ENCODE results near the gene MCF2L. TPM values are rescaled to one million over a fixed set of nuclear protein-coding genes. Genes with fewer than 3 reads are reported as not detected.

Gene MCF2L
- total RNA-seq, result under 0.01 TPM in 1 of 2 replicates, not detected in the other

DNA sequence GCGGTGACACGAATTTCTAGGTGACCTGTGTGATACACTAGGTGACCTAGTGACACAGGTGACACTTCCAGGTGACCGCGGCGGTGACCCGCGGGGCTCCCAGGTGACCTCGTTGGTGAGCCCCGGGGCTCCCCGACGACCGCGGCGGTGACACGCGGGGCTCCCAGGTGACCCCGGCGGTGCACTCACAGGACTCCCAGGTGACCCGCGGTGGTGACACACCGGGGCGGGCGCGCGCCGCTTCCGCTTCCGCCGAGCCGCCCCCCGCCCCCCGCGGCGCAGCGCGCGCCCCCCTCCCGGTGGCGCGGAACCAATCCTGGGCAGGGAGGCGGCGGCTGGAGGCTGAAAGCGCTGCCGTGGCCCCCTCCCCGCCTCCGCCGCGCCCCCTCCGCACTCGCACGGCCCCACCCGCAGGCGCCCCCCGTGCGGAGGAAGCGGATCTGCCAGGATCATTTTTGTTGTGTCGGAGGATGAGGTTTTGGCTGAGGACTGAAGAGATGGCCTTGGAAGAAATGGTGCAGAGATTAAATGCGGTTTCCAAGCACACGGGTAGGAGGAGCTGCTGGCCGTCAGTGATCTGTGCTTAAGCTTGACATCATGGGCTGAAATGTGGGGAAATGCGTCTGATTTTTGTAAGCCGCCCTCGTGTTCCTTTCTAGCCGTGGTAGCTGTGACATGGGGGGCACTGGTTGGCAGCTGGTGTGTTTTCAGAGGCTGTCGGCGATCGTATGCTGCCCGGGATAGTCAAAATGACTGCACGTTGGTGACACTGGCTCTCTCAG is at the start of gene MCF2L:
TSS of gene MCF2L (plus strand) at position 305 of the 782 bp plus-strand sequence. CDS start at position 471, 166 bp downstream.

GRCh38 chr13:113105032-113105920 is 136.3 kb downstream of the MCF2L start, which contains the start of gene F7:
F7 (plus strand) TSS chr13:113105791; CDS start chr13:113105842, 51 bp downstream.

GRCh38 chr13:113122550-113123225 is 153.7 kb downstream of the MCF2L start, which contains the start of gene F10:
F10 (plus strand) TSS chr13:113122799; CDS start chr13:113122856, 57 bp downstream.

Other genes starting within 250 kb of the MCF2L start
- not detected in 2 replicates for gene F7, start 136.6 kb downstream of the MCF2L start, total RNA-seq
- gene F10, start 153.6 kb downstream of the MCF2L start, total RNA-seq, result not detected in 2 replicates
- not detected in 2 replicates for gene PROZ, start 189.4 kb downstream of the MCF2L start, total RNA-seq
- gene PCID2, start 239.5 kb downstream of the MCF2L start, total RNA-seq, result 65.3 and 90.9 TPM in 2 replicates
- gene CUL4A, start 240.4 kb downstream of the MCF2L start, total RNA-seq, result 116 and 134 TPM in 2 replicates